ENCODE results near the gene NFKBIA.
"Not testable (repeated sequence)": the region's sequence is repeated elsewhere in the genome, so short reads cannot be mapped to it uniquely, and the experiment has no call there.

Gene NFKBIA

DNA sequence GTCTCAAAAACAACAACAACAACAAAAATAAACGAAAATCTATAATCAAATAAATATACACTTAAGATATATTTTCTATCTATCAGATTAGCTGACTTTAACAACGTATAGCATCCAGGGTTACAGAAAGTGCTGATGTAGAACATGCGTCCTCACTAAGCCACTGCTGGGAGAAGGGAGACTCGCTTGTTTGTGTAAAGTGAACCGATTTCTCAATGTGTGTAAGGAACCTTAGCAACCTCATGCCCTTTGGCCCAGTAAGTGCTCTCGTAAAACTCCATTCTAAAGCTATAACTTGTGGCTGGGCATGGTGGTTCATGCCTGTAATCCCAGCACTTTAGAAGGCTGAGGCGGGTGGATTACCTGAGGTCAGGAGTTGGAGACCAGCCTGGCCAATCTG is 23.8 kb downstream of the NFKBIA start:
- no peak for DNase-seq (ENCODE audit: low spot score)
- no peak for TF ChIP-seq CTCF (IDR thresholded peaks at IDR 0.05; ENCODE audit: extremely low read depth, missing control alignments)

- not testable (repeated sequence) for DNase-seq (ENCODE audit: low spot score)
Observed at GRCh38 chr14:35379234-35379933, 25.2 kb downstream of the NFKBIA start.

GRCh38 chr14:35378425-35379233 is 25.9 kb downstream of the NFKBIA start:
- DNase-seq (ENCODE audit: low spot score) = no peak
- TF ChIP-seq CTCF (IDR thresholded peaks at IDR 0.05; ENCODE audit: extremely low read depth, missing control alignments) = no peak

- no peak for TF ChIP-seq CTCF (IDR thresholded peaks at IDR 0.05; ENCODE audit: extremely low read depth, missing control alignments)
- DNase-seq (ENCODE audit: low spot score) = no peak
Observed at GRCh38 chr14:35375558-35376025, 29.0 kb downstream of the NFKBIA start.

DNA sequence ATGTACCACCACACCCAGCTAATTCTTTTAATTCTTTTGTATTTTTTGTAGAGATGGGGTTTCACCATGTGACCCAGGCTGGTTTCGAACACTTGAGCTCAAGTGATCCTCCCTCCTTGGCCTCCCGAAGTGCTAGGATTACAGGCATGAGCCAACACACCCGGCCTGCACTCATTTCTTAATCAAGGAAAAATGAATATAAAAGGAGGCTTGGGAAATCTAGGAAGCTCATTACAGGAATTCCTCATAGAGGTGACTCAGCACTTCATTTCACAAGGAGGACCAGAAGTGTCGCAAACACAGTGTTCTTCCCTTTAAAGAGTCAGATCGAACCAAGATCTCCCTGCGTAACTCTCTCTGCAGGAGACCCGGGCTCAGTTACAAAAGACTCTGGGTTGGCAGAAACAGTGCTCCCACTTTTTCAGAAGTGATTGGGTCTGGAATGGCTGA is 30.3 kb downstream of the NFKBIA start:
- TF ChIP-seq CTCF (IDR thresholded peaks at IDR 0.05; ENCODE audit: extremely low read depth, missing control alignments) = no peak
- DNase-seq (ENCODE audit: low spot score) = no peak

- not testable (repeated sequence) for DNase-seq (ENCODE audit: low spot score)
Observed at GRCh38 chr14:35373208-35373607, 31.3 kb downstream of the NFKBIA start.

DNA sequence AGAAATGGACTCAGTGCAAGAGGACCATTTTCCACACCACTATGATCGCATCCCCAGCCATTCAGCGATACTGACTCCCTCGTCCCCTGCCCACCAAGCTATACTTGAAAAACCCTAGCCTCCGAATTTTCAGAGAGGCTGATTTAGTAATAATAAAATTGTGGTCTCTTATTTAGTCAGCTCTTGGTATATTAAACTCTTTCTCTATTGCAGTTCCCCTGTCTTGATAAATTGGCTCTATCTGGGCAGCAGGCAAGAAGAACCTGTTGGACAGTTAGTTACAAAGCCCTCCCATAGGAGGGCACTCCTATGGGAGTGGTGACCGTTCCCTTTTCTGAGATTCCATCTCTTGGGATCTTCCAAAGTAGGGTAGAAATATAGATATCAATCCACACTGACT is 33.6 kb downstream of the NFKBIA start:
- no peak for DNase-seq (ENCODE audit: low spot score)
- TF ChIP-seq CTCF (IDR thresholded peaks at IDR 0.05; ENCODE audit: extremely low read depth, missing control alignments) = no peak

DNA sequence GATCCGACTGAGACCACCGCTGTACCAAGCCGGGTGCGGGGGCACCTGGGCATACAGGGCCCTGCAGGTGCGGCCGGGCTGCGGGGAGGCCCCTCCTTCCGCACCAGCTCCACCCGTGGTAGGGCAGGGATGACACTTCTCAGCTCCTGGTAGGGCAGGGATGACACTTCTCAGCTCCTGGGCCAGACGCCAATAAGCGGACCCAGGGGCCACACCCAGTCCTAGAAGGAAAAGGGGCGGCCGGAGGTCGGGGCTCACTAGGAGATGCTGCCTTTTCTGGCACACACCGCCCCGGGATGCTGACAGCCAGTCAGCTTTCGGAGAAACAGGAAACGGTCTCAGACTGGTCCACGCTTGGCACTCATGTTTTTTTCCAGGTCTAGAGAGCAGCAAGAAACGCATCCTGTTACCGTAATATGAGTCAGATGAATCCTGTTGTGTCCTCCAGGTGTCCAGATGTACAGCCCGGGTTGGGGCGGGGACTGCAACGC is 34.8 kb downstream of the NFKBIA start:
- TF ChIP-seq CTCF (IDR thresholded peaks at IDR 0.05; ENCODE audit: extremely low read depth, missing control alignments) = no peak
- DNase-seq (ENCODE audit: low spot score) = no peak

Measured in GM20000 (cell line).